BLaER1 (cell line): ENCODE results near the gene CD44.

ENCODE experiments used
- H3K27ac ChIP-seq: shearing (Covaris generic); formaldehyde crosslinking; 2 replicates; pipeline ENCODE4 v1.8.1; 2022
- H3K27me3 ChIP-seq: shearing (Covaris generic); formaldehyde crosslinking; 2 replicates; pipeline ENCODE4 v1.8.1; 2022
- H3K36me3 ChIP-seq: shearing (Covaris generic); formaldehyde crosslinking; 2 replicates; pipeline ENCODE4 v1.8.1; 2022
- H3K4me1 ChIP-seq: shearing (Covaris generic); formaldehyde crosslinking; 2 replicates; pipeline ENCODE4 v1.8.1; 2022
- H3K4me2 ChIP-seq: shearing (Covaris generic); formaldehyde crosslinking; 2 replicates; pipeline ENCODE4 v1.8.1; 2022
- H3K4me3 ChIP-seq: shearing (Covaris generic); formaldehyde crosslinking; 2 replicates; pipeline ENCODE4 v1.8.1; 2022
- H3K9ac ChIP-seq: shearing (Covaris generic); formaldehyde crosslinking; 2 replicates; pipeline ENCODE4 v1.8.1; 2022
- H3K9me3 ChIP-seq: shearing (Covaris generic); formaldehyde crosslinking; 2 replicates; pipeline ENCODE4 v1.8.1; 2022
- H4K20me1 ChIP-seq: shearing (Covaris generic); formaldehyde crosslinking; 2 replicates; pipeline ENCODE4 v1.8.1; 2022
- Cebpa-rat ChIP-seq: shearing (Covaris generic); IDR thresholded peaks from 2 replicates; pipeline ENCODE4 v1.8.1; 2022

Gene CD44

DNA sequence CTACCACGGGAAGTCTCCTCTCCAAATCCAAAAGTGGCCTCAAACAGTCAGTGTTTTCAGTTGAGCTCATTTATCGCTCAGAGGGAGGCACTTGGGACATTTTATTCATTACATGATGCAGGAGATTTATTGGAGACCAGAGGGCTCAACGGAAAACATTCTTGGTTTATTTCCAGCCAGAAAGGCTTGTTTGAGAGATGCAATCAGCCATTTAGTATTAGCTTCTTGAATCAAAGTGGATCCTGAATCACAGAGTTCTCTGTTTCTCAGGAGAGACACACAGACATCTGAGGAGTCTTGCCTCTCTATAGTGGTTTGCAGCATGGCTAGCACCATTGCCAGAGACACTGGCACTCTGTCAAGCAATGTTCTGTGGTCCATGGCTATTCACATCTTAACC is 31.5 kb downstream of the CD44 start:
- Histone ChIP-seq H3K27ac (no peak overlapping the region), H3K4me1 (peaks cover 66% of the 10 kb centered on the region), H3K4me2 (no peak overlapping the region)

GRCh38 chr11:35171226-35171625 is 32.3 kb downstream of the CD44 start:
- H3K9ac ChIP-seq: no peak overlapping the region
- H3K9me3 ChIP-seq: peaks cover 17% of the 10 kb centered on the region; the same call in 1 of the 2 replicates
- H4K20me1 ChIP-seq: peaks cover 61% of the 10 kb centered on the region
- no peak overlapping the region for H3K4me3 ChIP-seq
- H3K27me3 ChIP-seq: no peaks in the 10 kb centered on the region
- no peak for TF ChIP-seq Cebpa-rat
- H3K36me3 ChIP-seq: peaks cover 54% of the 10 kb centered on the region
- H3K4me1 ChIP-seq: peaks cover 60% of the 10 kb centered on the region
- H3K27ac ChIP-seq: no peak overlapping the region
- no peak overlapping the region for H3K4me2 ChIP-seq

More for the DNA sequence above, 31.5 kb downstream of the CD44 start:
- Histone ChIP-seq H3K27me3 (no peaks in the 10 kb centered on the region), H3K9me3 (peaks cover 17% of the 10 kb centered on the region; the same call in 1 of the 2 replicates), H3K9ac (no peak overlapping the region), H4K20me1 (peaks cover 62% of the 10 kb centered on the region), H3K4me3 (no peak overlapping the region), H3K36me3 (peaks cover 53% of the 10 kb centered on the region)
- no peak for TF ChIP-seq Cebpa-rat

- H3K4me3 ChIP-seq: no peak overlapping the region
- H3K9me3 ChIP-seq: peaks cover 17% of the 10 kb centered on the region; the same call in 1 of the 2 replicates
- TF ChIP-seq Cebpa-rat: no peak
- peaks cover 68% of the 10 kb centered on the region for H3K36me3 ChIP-seq
- no peak overlapping the region for H3K9ac ChIP-seq
- peaks cover 41% of the 10 kb centered on the region for H3K4me1 ChIP-seq
- H3K4me2 ChIP-seq: peak overlapping the region; percentile 72
- H3K27me3 ChIP-seq: no peaks in the 10 kb centered on the region
- peak overlapping the region; percentile 33 for H3K27ac ChIP-seq
- peaks cover 60% of the 10 kb centered on the region for H4K20me1 ChIP-seq
Measured at GRCh38 chr11:35173011-35173511, 34.1 kb downstream of the CD44 start.

DNA sequence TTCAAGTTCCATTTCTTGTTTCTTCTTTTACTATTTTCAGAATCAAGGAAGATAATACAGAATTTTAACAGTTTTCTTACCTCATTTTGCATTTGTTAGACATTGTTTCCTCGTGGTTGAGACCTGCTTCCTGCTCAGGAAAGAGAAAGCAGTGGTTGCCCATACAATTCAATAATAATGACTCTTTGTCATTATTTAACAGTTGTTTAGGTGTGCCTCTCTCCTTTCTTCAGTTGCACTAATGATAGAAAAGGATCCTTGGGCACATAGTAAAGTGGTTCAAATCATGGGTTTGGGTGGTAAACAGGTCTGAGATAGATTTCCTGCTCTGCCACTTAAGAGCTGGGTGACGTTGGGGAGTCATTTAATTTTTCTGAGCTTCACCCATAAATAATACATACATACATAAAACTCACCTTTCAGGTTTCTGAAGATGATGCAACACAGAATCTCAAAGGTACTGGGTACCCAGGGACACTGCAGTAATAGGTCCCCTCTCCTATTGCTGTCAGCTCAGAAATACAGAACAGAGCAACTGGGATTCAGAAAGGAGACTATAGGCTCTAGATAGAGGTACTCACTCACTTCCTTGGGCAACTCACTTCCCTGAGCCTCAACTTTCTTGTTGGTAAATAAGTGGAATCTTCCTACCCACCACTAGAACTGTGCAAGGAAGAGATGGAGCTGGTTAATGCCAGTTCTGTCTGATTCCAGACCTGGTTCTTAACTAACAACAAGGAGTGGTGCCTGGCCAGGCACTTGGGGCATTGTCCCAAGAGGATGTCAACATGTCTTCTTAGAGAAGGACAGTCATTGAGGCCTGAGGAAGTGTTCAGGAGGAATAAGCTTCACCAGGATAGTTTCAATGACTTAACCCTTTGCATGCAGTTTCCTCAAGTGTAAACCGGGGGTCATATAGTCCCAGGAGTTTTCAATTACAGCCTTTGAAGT is 34.9 kb downstream of the CD44 start:
- Histone ChIP-seq H3K4me1 (peaks cover 35% of the 10 kb centered on the region), H3K36me3 (peaks cover 68% of the 10 kb centered on the region), H3K4me2 (peak overlapping the region; percentile 72), H3K27ac (peak overlapping the region; percentile 33), H3K9ac (no peak overlapping the region), H4K20me1 (peaks cover 60% of the 10 kb centered on the region), H3K9me3 (peaks cover 17% of the 10 kb centered on the region; the same call in 1 of the 2 replicates), H3K4me3 (no peak overlapping the region), H3K27me3 (no peaks in the 10 kb centered on the region)
- TF ChIP-seq Cebpa-rat: no peak

- Histone ChIP-seq H3K9ac (no peak overlapping the region), H3K4me2 (peak overlapping the region; percentile 72), H3K4me3 (no peak overlapping the region), H3K4me1 (peaks cover 35% of the 10 kb centered on the region), H3K36me3 (peaks cover 68% of the 10 kb centered on the region), H3K9me3 (peaks cover 13% of the 10 kb centered on the region; the same call in 1 of the 2 replicates), H3K27ac (peak overlapping the region; percentile 33; the same call in 1 of the 2 replicates), H4K20me1 (peaks cover 66% of the 10 kb centered on the region), H3K27me3 (no peaks in the 10 kb centered on the region)
- TF ChIP-seq Cebpa-rat: no peak
Measured at GRCh38 chr11:35174666-35175065, 35.7 kb downstream of the CD44 start.

- Histone ChIP-seq H3K4me1 (peaks cover 28% of the 10 kb centered on the region), H3K36me3 (peaks cover 63% of the 10 kb centered on the region), H3K9ac (no peak overlapping the region), H3K4me2 (no peak overlapping the region), H3K27me3 (no peaks in the 10 kb centered on the region), H3K9me3 (no peaks in the 10 kb centered on the region; the same call in 1 of the 2 replicates), H4K20me1 (peaks cover 44% of the 10 kb centered on the region), H3K4me3 (no peak overlapping the region), H3K27ac (no peak overlapping the region)
- no peak for TF ChIP-seq Cebpa-rat
Measured at GRCh38 chr11:35177370-35177769, 38.4 kb downstream of the CD44 start.

GRCh38 chr11:35178067-35178805 is 39.3 kb downstream of the CD44 start:
- H4K20me1 ChIP-seq: peaks cover 38% of the 10 kb centered on the region
- H3K9me3 ChIP-seq: no peaks in the 10 kb centered on the region; the same call in 1 of the 2 replicates
- no peaks in the 10 kb centered on the region for H3K27me3 ChIP-seq
- no peak for TF ChIP-seq Cebpa-rat
- no peak overlapping the region for H3K4me3 ChIP-seq
- no peak overlapping the region for H3K27ac ChIP-seq
- H3K4me1 ChIP-seq: peaks cover 19% of the 10 kb centered on the region
- no peak overlapping the region for H3K4me2 ChIP-seq
- no peak overlapping the region for H3K9ac ChIP-seq
- H3K36me3 ChIP-seq: peaks cover 71% of the 10 kb centered on the region

DNA sequence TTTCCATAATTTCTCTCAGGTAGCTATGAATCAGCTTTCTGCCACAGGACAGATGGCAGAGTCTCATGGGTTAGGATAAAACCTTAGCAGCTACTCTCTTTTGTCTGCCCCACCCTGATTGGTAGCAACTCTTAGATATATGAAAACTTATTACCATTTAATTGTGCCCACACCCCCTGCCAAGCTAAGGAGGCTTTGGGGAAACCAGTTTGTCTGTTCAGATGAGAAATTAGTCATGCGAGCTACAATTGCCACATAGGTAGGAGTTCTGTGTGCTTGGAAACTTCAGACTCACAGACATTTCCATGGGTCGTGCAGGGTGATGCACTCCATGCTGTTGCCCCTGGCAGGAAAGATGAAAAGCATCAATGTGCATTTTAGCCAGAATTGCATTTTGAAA is 39.9 kb downstream of the CD44 start:
- Histone ChIP-seq H3K9ac (no peak overlapping the region), H3K4me2 (no peak overlapping the region), H3K4me3 (no peak overlapping the region), H3K9me3 (no peaks in the 10 kb centered on the region; the same call in 1 of the 2 replicates), H3K27me3 (no peaks in the 10 kb centered on the region), H3K27ac (no peak overlapping the region), H3K4me1 (peaks cover 13% of the 10 kb centered on the region), H3K36me3 (peaks cover 75% of the 10 kb centered on the region), H4K20me1 (peaks cover 32% of the 10 kb centered on the region)
- no peak for TF ChIP-seq Cebpa-rat

DNA sequence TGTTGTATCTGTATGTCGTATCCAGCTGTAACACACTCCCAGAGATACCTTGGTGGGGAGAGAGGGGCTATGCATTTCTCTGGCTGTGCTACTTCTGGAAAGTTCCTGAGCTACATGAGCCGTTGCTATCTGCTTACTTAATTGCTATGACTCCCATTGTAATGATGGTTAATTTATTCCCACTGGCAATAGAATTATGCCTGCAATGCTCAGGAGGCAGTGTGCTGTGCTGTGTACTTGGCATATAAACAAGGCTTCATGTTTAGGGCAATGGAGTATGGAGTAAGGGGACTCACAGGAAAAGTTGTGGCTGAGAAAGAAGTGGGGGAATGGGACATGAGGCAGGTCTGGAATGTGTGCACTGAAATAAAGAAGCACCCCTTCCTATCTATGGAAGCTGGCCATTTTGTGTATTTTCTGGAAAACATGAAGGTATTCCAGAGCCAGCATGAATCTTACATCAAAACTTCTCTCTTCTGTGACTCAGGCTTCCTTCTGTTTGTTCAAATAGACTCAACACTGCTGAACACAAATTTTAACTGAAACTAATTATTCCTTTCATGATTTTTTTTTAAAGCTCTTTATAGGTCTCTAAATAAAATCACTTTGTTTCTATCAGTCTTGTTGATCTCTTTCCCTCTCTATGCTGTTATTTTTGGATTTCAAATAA is 40.6 kb downstream of the CD44 start:
- H3K9me3 ChIP-seq: no peaks in the 10 kb centered on the region; the same call in 1 of the 2 replicates
- no peak overlapping the region for H3K9ac ChIP-seq
- H4K20me1 ChIP-seq: peaks cover 24% of the 10 kb centered on the region
- H3K4me3 ChIP-seq: no peak overlapping the region
- peaks cover 80% of the 10 kb centered on the region for H3K36me3 ChIP-seq
- TF ChIP-seq Cebpa-rat: no peak
- no peak overlapping the region for H3K4me2 ChIP-seq
- no peaks in the 10 kb centered on the region for H3K27me3 ChIP-seq
- no peak overlapping the region for H3K27ac ChIP-seq
- peaks cover 5% of the 10 kb centered on the region for H3K4me1 ChIP-seq
